Measurements from ENCODE around the gene COL20A1. TPM values are rescaled to one million over a fixed set of nuclear protein-coding genes. Genes with fewer than 3 reads are reported as not detected.

The COL20A1 gene
- total RNA-seq, 3 donors from 2014 or later = not detected

GRCh38 chr20:63363981-63364561 lies 71.1 kb downstream of the COL20A1 start:
- TF ChIP-seq, protein P1, sequence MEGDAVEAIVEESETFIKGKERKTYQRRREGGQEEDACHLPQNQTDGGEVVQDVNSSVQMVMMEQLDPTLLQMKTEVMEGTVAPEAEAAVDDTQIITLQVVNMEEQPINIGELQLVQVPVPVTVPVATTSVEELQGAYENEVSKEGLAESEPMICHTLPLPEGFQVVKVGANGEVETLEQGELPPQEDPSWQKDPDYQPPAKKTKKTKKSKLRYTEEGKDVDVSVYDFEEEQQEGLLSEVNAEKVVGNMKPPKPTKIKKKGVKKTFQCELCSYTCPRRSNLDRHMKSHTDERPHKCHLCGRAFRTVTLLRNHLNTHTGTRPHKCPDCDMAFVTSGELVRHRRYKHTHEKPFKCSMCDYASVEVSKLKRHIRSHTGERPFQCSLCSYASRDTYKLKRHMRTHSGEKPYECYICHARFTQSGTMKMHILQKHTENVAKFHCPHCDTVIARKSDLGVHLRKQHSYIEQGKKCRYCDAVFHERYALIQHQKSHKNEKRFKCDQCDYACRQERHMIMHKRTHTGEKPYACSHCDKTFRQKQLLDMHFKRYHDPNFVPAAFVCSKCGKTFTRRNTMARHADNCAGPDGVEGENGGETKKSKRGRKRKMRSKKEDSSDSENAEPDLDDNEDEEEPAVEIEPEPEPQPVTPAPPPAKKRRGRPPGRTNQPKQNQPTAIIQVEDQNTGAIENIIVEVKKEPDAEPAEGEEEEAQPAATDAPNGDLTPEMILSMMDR (IDR thresholded peaks at IDR 0.05) = no peak
- TF ChIP-seq POLR2A (IDR thresholded peaks at IDR 0.05) (no peak), POLR2AphosphoS5 (IDR thresholded peaks at IDR 0.05) (no peak)
- intact Hi-C loops (cut with DNase I; ENCODE audit: low total_unique reads) = no loop called here
- Histone ChIP-seq H3K4me3 (no peak overlapping the region), H3K36me3 (no peaks in the 10 kb centered on the region), H3K27me3 (peaks cover 12 to 84% of the 10 kb centered on the region in 2 donors), H3K9me3 (no peaks in the 10 kb centered on the region), H3K4me1 (no peaks in the 10 kb centered on the region), H3K27ac (no peak overlapping the region)
- DNase-seq (ENCODE audit: low spot score in 2 of 2) = no peak

DNA sequence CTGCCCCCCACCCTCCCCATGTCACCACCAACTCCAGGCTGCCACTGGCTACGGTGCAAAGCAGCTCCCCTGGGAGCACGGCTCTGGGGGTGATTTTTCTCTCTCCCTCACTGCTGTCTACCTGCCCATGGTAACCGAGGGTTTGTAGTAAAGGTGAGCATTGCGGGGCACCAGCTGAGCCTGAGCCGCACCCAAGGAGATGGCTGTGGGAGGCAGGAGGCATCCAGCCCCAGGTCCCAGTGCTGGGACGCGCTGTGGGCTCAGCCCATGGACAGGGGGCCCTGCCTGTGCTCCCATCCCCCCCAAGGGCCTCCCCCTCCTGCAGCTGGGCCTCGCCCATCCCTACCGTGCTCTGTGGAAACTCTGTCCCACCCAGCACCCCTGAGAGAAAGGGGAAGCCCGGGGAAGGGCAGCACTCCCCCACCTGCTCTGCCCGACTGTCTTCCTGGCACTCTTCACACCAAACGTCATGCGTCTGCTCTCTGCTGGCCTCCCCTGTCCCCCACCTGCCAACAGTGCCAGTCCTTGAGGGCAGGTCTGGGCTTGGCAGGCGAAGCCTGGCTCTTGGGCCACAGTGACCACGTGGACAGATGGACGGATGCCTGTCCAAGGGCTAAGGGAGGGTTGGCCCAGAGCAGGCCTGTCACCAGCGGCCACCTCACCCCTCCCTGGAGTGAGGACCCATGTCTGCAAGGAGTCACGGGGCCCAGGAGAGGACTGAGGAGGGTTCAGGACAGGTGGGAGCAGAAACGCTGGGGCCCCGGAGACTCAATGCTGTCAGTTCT lies 72.0 kb downstream of the COL20A1 start:
- H3K4me3 ChIP-seq = no peak overlapping the region
- intact Hi-C loops (cut with DNase I; ENCODE audit: low total_unique reads) = no loop called here
- H3K36me3 ChIP-seq = no peaks in the 10 kb centered on the region
- TF ChIP-seq, protein P1 (IDR thresholded peaks at IDR 0.05) = no peak
- no peak for TF ChIP-seq POLR2A (IDR thresholded peaks at IDR 0.05)
- no peak for TF ChIP-seq POLR2AphosphoS5 (IDR thresholded peaks at IDR 0.05)
- no peak for DNase-seq (ENCODE audit: low spot score in 2 of 2)
- no peaks in the 10 kb centered on the region for H3K9me3 ChIP-seq
- H3K27ac ChIP-seq = no peak overlapping the region
- no peaks in the 10 kb centered on the region for H3K4me1 ChIP-seq
- peaks cover 10 to 81% of the 10 kb centered on the region in 2 donors for H3K27me3 ChIP-seq

GRCh38 chr20:63365601-63366389 lies 72.8 kb downstream of the COL20A1 start:
- Histone ChIP-seq H3K27ac (no peak overlapping the region), H3K9me3 (no peaks in the 10 kb centered on the region), H3K4me1 (no peaks in the 10 kb centered on the region), H3K36me3 (no peaks in the 10 kb centered on the region), H3K27me3 (peaks cover 2 to 81% of the 10 kb centered on the region in 2 donors), H3K4me3 (no peak overlapping the region)
- TF ChIP-seq, protein P1 (IDR thresholded peaks at IDR 0.05) = no peak
- TF ChIP-seq POLR2AphosphoS5 (IDR thresholded peaks at IDR 0.05) (no peak), POLR2A (IDR thresholded peaks at IDR 0.05) (no peak)
- intact Hi-C loops (cut with DNase I; ENCODE audit: low total_unique reads) = no loop called here
- DNase-seq (ENCODE audit: low spot score in 2 of 2) = no peak

- DNase-seq (ENCODE audit: low spot score in 2 of 2) = no peak
- no peak overlapping the region for H3K4me3 ChIP-seq
- no peaks in the 10 kb centered on the region for H3K4me1 ChIP-seq
- no peaks in the 10 kb centered on the region for H3K9me3 ChIP-seq
- H3K36me3 ChIP-seq = no peaks in the 10 kb centered on the region
- no peak overlapping the region for H3K27ac ChIP-seq
- intact Hi-C loops (cut with DNase I; ENCODE audit: low total_unique reads) = no loop called here
- TF ChIP-seq, protein P1 (IDR thresholded peaks at IDR 0.05) = no peak
- TF ChIP-seq POLR2AphosphoS5 (IDR thresholded peaks at IDR 0.05) = no peak
- TF ChIP-seq POLR2A (IDR thresholded peaks at IDR 0.05) = no peak
- H3K27me3 ChIP-seq = peaks cover 0 to 82% of the 10 kb centered on the region in 2 donors
These were observed 73.7 kb downstream of the COL20A1 start for GRCh38 chr20:63366390-63367365.
